GM19239 (cell line): ENCODE data around the gene OCEL1.

Source experiments
- DNase-seq: peaks from one replicate; pipeline ENCODE4 v3.0.0; 2011; ENCODE audit warnings: low spot score; ENCODE audit not compliant: insufficient read length
- FAIRE-seq: peaks from 2 replicates; lab custom pipeline; 2011; peaks lifted over from hg19 to GRCh38; lab: Jason Lieb, UNC

OCEL1 gene

DNA sequence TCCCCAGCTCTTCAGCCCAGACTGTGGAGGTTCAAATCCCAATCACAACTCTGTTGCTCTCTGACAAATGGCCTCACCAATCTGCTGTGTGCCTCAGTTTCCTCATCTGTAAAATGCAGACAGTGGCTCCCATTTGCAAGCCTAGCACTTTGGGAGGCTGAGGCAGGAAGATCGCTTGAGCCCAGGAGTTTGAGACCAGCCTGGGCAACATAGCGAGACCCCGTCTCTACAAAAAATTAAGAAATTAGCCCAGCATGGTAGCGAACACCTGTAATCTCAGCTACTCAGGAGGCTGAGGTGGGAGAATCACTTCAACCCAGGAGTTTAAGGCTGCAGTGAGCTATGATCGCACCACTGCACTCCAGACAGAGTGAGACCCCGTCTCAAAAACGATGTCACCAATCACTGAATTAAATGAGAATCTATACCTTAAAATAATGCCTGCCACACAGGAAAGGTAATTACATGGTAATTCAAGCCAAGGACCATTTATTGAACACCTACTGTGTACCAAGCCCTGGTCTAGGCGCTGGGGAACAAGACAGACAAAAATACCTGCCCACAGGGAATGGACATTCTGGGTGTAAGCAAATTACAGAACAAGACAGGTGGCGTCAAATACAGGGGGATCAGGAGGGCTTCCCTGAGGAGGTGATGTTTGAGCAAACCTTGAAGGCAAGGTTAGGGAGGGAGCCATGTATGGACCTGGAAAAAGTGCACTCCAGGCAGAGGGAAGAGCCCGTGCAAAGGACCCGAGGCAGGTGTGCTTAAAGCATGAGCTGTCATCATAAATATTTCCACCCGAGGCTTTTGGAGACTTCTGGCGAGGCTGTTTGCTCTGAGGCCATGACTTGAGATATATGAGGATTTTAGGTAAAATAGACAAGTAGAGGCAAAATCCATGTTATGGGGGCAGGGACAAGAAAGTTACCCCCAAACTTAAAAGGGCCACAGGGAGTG lies 12.0 kb downstream of the OCEL1 start:
- FAIRE-seq (no peak), DNase-seq (no peak)

DNA sequence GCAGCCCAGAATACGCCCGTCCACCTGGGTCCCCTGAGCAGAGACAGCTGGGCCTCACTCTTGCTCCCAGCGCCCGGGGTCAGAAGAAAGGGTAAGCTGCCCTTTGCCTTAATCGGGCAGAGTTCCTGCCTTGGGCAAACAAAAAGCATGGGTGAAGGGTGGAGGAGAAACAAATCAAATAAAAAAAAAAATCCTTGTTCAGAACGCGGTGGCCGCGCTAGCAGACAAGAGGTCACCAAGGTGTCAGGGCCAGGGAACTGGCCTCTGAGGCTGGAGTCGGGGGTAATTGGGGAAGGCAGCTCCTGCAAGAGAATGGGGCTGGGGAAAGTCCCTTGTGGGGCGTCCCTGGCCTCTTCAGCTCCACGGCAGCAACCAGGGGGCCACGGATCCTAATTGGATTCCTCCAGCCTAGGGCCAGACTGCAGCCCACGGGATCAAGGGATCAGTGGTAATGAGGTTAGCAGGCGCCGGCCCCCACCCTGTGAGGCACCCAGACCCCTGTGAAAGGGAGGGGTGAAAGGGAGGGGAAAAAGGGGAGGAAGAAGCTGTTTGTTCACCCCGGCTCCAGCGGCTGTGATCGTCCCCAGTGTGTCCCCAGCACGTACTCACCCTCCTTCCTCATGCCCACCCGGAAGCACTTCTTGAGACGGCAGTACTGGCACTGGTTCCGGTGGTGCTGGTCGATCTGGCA lies 14.2 kb downstream of the OCEL1 start:
- DNase-seq (no peak), FAIRE-seq (no peak)

- FAIRE-seq = no peak
- no peak for DNase-seq
Measured at GRCh38 chr19:17240826-17241399, 14.9 kb downstream of the OCEL1 start.

GRCh38 chr19:17242431-17243208 lies 16.6 kb downstream of the OCEL1 start:
- DNase-seq (no peak), FAIRE-seq (no peak)

DNA sequence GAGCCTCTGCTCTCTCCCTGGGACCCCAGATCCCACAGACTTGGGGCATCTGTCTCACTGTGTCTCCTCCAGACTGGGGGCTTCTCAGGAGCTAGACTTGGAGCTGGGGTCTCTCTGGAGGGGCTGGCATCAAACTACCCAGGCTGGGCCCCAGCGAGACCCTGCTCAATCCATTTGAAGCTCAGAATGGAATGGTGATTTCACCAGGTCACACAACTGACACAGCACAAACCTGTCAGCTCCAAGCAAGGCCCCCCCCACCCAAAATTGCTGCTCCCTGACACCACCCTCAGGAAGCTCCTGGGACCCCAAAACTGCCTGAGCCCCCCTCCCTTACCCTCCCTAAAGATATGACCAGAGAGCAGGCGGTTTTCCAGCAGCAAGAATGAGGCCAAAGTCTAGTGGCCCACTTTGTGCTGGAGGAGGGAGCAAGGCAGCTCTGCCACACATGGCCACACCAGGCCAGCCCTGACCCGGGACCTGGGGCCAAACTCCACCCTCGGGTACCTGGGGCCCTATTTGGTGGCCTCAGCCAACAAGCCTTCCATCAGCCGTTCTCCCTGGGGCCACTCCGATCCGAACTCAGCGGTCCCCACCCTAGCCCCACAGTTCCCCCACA lies 17.3 kb downstream of the OCEL1 start:
- FAIRE-seq (no peak), DNase-seq (no peak)

DNA sequence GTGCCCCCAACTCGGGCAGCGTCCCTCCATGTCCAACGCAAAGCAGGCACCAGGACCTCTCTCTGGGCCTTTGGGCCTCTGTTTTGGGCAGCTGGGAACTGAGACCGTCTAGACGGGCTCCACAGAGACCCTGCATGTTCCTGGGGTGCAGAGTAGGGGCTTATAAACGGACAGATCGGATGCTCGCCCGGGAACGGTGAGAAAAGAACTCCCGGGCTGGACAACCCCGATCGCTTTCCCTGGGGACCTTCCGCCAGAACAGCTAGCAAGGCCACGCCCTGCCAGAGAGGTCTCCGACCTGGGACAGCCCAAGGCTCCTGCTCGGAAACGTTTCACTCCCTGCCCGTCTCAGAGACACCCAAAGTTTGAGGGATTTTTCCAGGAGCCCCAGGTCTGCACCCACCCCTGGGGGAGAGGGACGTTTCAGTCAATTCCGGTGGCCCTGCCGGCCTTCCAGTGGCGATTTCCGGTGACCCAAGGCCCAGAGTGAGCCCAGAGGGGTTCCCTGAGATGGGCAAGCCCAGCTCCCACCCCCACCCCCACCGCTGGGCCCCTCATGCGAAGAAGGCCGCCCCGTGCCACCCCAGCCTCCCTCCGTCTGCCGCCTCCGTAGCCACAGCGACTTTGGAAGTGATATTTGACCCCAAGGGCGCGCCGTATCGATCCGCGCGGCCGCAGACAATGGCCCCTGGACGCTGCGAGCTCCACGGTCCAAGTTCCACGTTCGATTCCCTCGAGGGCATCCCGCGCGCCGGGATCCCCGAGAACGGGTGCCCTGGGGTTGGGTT lies 18.0 kb downstream of the OCEL1 start:
- FAIRE-seq = no peak
- DNase-seq = no peak

- DNase-seq = no peak
- FAIRE-seq = no peak
Measured at GRCh38 chr19:17244618-17245534, 18.9 kb downstream of the OCEL1 start.

- DNase-seq (peak; percentile 93), FAIRE-seq (no peak)
Measured at GRCh38 chr19:17245535-17245984, 19.5 kb downstream of the OCEL1 start, which contains the start of gene NR2F6. TSS of gene NR2F6 (minus strand) at chr19:17245919. CDS start at chr19:17245220, 699 bp downstream.

GRCh38 chr19:17246681-17247425 lies 20.8 kb downstream of the OCEL1 start:
- DNase-seq (no peak), FAIRE-seq (no peak)

- no peak for DNase-seq
Measured at GRCh38 chr19:17248011-17248776, 22.2 kb downstream of the OCEL1 start.

DNA sequence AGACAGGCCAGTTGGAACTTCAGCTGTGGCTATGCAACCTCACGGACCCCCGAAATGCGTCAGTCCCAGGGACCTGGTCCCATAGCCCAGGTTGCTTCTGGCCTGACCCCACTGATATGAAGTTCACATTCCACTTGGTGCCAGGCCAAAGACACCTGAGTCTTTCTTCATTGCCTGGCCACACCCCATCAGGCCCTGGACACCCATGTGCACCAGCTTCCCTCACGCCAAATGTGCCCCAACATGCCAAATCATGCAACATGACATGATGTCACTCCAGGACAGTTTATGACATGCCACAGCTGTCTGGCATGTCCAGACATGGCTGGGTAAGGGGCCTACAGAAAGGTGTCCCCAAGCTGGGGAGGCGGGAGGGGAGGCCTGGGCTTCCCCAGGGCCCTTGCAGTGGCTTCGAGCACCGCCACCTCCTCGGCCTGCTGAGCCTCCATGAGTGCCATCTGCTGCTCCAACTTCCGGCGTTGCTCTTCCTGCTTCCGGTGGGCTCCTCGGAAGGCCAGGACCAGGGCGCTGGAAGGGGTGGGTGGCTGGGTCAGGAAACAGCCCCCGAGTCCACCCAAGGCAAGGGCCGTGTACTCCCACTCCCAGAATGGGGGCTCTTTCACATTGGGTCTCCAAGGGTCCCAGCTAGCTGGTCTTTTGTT lies 24.0 kb downstream of the OCEL1 start:
- FAIRE-seq = no peak

More at GRCh38 chr19:17248011-17248776, 22.2 kb downstream of the OCEL1 start:
- no peak for FAIRE-seq

GRCh38 chr19:17254636-17255035 lies 28.6 kb downstream of the OCEL1 start:
- DNase-seq (no peak), FAIRE-seq (no peak)

More for the DNA sequence above, 24.0 kb downstream of the OCEL1 start:
- DNase-seq = no peak

GRCh38 chr19:17255150-17255621 lies 29.2 kb downstream of the OCEL1 start:
- FAIRE-seq = no peak
- DNase-seq = no peak

GRCh38 chr19:17256130-17256529 lies 30.1 kb downstream of the OCEL1 start:
- DNase-seq (no peak), FAIRE-seq (no peak)

- no peak for FAIRE-seq
- DNase-seq = no peak
Measured at GRCh38 chr19:17259118-17259780, 33.2 kb downstream of the OCEL1 start.
